ENCODE measurements around the gene ZNF536.

- TF ChIP-seq, protein P1, sequence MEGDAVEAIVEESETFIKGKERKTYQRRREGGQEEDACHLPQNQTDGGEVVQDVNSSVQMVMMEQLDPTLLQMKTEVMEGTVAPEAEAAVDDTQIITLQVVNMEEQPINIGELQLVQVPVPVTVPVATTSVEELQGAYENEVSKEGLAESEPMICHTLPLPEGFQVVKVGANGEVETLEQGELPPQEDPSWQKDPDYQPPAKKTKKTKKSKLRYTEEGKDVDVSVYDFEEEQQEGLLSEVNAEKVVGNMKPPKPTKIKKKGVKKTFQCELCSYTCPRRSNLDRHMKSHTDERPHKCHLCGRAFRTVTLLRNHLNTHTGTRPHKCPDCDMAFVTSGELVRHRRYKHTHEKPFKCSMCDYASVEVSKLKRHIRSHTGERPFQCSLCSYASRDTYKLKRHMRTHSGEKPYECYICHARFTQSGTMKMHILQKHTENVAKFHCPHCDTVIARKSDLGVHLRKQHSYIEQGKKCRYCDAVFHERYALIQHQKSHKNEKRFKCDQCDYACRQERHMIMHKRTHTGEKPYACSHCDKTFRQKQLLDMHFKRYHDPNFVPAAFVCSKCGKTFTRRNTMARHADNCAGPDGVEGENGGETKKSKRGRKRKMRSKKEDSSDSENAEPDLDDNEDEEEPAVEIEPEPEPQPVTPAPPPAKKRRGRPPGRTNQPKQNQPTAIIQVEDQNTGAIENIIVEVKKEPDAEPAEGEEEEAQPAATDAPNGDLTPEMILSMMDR (IDR thresholded peaks at IDR 0.05): no peak
- no peak for TF ChIP-seq POLR2A (IDR thresholded peaks at IDR 0.05)
- no peak for TF ChIP-seq EP300 (IDR thresholded peaks at IDR 0.05)
These were observed 232.5 kb downstream of the ZNF536 start for GRCh38 chr19:30604657-30605056.

All from ovary (tissue), 3 donors.